ENCODE results near the gene MCCC1. TPM values are rescaled to one million over a fixed set of nuclear protein-coding genes. Genes with fewer than 3 reads are reported as not detected.
"Not testable (repeated sequence)": the region's sequence is repeated elsewhere in the genome, so short reads cannot be mapped to it uniquely, and the experiment has no call there.

Gene MCCC1
- 55.2 TPM for total RNA-seq
- long read RNA-seq, transcript MCCC1-201 (19 exons, 2,545 nt): major isoform, 130 of 183 reads
- long read RNA-seq, partial matches to known transcripts: 20 of 183 reads
- long read RNA-seq, other reads (novel, unspliced or antisense): 32 of 183 reads

- peak; percentile 98 for DNase-seq (ENCODE audit: low spot score)
These were observed at the start of gene MCCC1 for GRCh38 chr3:183099026-183099837. Gene MCCC1 (minus strand): TSS chr3:183099496. CDS start chr3:183099440, 56 bp downstream.

GRCh38 chr3:183148056-183148455 is 48.8 kb upstream of the MCCC1 start:
- no peak for DNase-seq (ENCODE audit: low spot score)

DNA sequence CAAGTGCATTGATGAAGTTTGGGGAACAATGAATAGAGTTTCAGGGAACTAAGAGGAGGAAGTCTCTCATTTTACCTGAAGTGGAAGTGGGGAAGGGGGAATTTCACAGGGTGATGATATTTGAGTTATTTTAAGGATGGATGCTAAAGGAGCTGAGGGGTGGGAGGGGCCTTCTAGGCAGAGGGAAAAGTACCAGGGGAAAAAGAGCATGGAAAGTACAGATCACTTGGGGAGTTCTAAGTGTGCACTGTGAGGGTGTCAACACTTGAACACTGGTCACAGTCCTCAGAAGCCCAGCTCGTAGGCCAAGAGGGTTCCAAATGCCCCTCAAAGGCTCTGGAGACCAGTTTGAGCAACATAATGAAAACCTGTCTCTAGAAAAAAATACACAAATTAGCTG is 45.1 kb upstream of the MCCC1 start:
- DNase-seq (ENCODE audit: low spot score): no peak

DNA sequence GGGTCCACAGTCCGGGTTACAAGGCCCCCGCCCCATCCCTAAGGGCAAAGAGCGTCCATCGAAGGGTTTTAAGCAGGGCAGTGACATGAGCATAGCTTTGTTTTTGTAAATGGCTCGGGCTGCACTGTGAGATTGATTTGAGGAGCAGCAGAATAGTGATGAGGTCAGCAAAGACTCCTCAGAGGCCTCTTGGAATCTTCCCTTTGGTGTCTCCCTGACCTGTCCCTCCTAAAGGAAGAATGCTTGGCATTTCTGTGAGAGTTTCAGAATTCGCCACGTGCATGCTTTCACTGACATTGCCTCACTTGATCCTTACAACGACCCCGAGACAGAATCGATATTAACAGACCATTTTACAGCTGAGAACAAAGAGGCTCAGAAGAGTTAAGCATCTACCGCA is 42.9 kb upstream of the MCCC1 start:
- no peak for DNase-seq (ENCODE audit: low spot score)

GRCh38 chr3:183134844-183135243 is 35.5 kb upstream of the MCCC1 start:
- no peak for DNase-seq (ENCODE audit: low spot score)

GRCh38 chr3:183132409-183132808 is 33.1 kb upstream of the MCCC1 start:
- DNase-seq (ENCODE audit: low spot score): no peak

DNA sequence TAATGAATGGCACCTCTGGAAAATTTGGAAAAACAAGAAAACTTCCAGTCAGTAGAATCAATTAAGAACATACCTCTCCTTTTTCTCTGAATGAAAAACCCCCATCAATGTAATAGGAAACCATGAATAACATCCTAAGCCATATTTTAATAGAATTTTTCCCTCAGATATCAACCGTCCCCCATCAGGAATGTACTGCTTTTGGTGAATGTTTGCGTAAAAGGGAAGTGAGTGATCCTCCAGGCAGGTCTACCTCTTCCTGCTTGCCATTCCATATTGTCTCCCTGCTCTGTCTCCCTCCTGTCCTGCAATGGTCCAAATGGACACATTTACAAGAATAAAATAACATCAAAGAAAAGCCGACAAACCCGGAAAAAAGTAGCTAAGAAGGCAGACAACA is 32.4 kb upstream of the MCCC1 start:
- no peak for DNase-seq (ENCODE audit: low spot score)

GRCh38 chr3:183131186-183131725 is 32.0 kb upstream of the MCCC1 start:
- DNase-seq (ENCODE audit: low spot score): no peak

- DNase-seq (ENCODE audit: low spot score): no peak
These were observed 29.9 kb upstream of the MCCC1 start for GRCh38 chr3:183129243-183129642.

GRCh38 chr3:183128709-183129108 is 29.4 kb upstream of the MCCC1 start:
- no peak for DNase-seq (ENCODE audit: low spot score)

- DNase-seq (ENCODE audit: low spot score): no peak
These were observed 24.6 kb upstream of the MCCC1 start for GRCh38 chr3:183123891-183124290.

GRCh38 chr3:183122257-183122932 is 23.1 kb upstream of the MCCC1 start:
- DNase-seq (ENCODE audit: low spot score): no peak

DNA sequence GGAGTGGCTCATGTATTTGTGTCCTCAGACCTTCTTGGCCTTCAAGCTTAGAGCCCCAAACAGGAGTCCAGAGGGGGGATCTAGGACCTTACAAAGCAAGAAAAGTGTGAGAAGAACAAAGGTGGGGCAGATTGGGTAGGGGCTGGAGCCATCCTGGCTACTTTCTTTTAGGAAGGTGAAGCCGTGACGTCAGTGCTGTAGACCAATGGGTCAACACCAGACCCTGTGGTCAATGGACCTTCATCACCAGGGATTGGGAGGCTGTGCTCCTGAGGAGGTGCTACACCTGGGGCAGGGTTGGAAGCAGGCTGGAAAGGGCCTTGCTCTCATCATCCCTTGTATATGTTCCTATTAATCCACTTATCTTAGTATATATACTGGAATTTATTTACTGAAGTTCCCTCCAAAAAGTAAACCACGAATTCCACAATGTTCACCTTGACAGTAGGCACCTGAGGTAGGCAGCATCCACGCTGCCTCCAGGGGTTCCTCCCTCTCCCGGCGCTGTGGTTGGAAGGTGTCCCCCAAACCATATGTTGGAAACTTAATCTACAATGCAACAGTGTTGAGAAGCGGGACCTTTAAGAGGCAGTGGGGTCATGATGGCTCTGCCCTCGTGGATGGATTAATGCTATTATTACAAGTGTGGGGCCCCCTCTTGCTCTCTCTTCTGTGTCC is 21.4 kb upstream of the MCCC1 start:
- no peak for DNase-seq (ENCODE audit: low spot score)

- no peak for DNase-seq (ENCODE audit: low spot score)
These were observed 17.8 kb upstream of the MCCC1 start for GRCh38 chr3:183117056-183117455.

DNA sequence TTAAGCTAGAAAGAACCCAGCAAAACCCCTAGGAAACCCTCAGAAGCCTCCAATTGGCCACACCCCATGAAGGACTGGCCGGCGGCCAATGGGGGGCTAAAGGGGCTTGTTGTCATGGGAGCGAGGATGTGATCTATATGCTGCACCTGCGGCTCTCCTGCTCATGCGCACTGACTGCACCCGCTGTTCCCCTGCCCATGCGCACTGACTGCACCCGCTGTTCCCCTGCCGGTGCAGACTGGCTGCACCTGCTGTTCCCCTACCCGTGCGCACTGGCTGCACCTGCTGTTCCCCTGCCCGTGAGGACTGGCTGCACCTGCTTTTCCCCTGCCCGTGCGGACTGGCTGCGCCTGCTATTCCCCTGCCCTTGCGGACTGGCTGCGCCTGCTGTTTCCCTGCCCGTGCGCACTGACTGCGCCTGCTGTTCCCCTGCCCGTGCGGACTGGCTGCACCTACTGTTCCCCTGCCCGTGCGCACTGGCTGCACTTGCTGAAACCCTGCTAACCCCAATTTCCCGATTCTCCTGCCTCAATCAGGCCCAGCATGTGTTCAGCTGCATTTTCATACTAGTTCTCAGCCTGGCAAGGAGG is 16.8 kb upstream of the MCCC1 start:
- DNase-seq (ENCODE audit: low spot score): no peak

DNA sequence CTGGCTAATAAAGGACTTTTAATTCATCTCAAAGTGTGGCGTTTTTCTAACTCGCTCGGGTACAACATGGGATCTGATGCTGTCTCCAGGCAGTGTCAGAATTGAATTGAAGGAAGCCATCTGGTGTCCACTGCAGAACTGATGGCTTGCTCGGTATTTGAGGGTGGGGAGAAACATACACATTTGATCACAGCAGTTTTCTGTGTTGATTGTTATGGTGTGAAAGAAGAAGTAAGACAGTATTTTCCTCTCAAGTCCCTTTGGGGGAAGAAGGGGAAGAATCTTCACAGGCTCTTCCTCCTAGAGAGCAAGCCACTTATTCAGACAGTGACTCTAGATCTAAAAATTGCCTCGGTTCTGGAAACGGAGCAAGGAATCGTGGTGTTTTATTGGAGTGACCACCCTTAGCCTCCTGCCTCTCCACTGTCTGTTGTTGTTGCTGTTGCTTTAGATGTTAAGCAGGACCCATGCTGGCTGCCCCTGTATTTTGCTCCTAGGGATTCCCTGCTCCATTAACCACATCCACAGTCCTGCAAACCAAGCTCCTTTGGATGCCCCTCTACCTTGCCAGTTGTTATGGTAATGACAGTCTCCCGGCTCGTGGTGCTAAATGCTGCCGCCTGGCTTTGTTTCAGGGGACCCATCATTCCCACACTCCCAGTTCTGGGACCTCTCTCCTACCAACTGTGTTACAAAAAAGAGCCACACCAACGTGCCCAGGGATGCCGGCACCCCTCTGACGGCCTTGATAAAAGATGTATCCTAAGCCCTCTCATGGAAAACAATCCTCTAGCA is 15.3 kb upstream of the MCCC1 start:
- no peak for DNase-seq (ENCODE audit: low spot score)

DNA sequence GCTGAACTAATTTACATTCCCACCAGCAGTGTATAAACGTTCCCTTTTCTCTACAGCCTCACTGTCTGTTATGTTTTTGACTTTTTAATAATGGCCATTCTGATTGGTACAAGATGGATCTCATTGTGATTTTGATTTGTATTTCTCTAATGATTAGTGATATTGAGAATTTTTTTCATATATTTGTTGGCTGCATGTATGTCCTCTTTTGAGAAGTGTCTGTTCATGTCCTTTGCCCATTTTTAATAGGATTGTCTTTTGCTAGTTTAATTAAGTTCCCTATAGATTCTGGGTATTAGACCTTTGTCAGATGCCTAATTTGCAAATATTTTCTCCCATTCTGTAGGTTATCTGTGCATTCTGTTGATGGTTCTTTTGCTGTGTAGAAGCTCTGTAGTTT is 10.6 kb upstream of the MCCC1 start:
- DNase-seq (ENCODE audit: low spot score): not testable (repeated sequence)

DNA sequence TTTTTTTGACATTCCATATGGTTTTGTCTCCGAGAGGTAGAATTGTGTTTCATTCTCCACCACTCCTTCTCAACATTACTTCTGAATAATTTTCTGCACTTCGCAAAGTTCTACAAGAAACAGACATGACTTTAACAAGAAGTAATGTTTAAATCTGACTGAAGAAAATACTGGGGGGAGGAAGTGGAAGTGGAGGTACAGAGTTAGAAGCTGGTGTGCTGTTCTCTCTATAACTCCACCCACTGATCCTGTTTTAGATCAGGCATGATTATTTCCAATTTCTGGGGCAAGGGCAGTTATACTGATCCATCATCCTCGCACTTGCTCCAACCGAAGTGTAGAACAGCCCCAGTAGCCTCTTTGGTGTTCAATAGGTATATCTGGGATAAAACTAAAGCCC is 9.2 kb upstream of the MCCC1 start:
- DNase-seq (ENCODE audit: low spot score): no peak

- no peak for DNase-seq (ENCODE audit: low spot score)
These were observed 8.7 kb upstream of the MCCC1 start for GRCh38 chr3:183108001-183108449.

GRCh38 chr3:183107372-183107771 is 8.1 kb upstream of the MCCC1 start:
- DNase-seq (ENCODE audit: low spot score): not testable (repeated sequence)
